ENCODE data around the gene SLC22A23. TPM values are rescaled to one million over a fixed set of nuclear protein-coding genes. Genes with fewer than 3 reads are reported as not detected.

SLC22A23 gene
- total and polyA plus RNA-seq, 2 experiments from 2014 or later, result 6.1 to 38.3 TPM

DNA sequence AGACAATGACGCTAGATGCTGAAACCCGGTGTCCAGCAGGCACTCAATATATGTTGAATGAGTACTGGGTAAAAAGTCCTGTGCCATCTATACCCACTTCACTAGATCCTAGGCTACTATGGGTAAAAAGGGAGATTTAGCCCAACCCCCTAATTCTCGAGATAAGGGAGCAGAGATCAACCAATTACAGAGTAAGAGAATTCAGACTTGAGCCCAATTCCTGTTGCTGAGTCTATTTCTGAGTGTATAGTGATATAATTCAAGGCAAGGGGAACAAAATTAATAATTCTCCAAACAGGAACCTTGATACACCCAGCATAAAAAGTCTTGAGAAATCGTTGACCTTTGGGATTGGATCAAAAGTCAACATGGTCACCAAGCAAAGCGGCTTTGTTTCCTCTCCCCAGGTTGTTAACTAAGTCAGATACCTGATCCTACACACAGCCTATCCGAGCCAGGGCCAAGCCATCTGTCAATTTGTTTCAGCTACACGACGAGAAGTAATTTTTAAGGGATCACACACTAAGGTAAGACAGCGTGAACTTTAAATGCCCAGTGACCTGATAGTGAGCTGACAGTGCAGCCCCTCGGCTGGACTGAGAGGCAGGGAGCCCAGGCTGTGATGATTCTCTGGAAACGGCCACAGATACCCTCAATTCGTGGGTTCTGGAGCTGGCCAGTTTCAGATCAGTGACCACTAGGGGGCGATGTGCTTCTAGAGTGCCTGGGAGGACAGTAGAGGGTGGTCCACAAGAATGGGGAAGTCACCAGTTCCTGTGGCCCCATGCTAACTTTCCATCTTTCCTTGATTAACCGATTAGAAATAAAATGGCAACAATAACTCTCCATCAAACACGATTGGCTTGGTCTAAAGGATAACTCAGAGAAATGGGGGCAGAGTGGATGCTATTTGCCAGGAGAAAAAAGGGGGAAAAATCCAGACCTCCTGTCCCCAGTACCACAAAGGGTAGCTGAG lies 46.2 kb downstream of the SLC22A23 start:
- Mint-ChIP-seq H3K9me3 (peaks cover 5% of the 10 kb centered on the region; the same call in 2 of the 3 replicates), H3K36me3 (ENCODE audit: low read depth) (peaks cover 65% of the 10 kb centered on the region), H3K4me1 (peaks cover 58% of the 10 kb centered on the region), H3K27me3 (ENCODE audit: insufficient read depth, low read depth, poor library complexity) (peaks cover 12% of the 10 kb centered on the region), H3K27ac (no peak overlapping the region), H3K4me3 (no peak overlapping the region)
- Histone ChIP-seq H3K4me1 (ENCODE audit: insufficient read depth) (peaks cover 56% of the 10 kb centered on the region), H3K79me2 (replicated peaks; ENCODE audit: insufficient read depth) (peaks cover 51% of the 10 kb centered on the region), H3K4me2 (peak overlapping the region; percentile 42; the same call in 1 of the 2 replicates), H3K36me3 (ENCODE audit: insufficient read depth) (0 out of 2 replicates have a peak, but pooled peaks cover 6% of the 10 kb centered on the region), H2AFZ (no peak overlapping the region), H4K20me1 (replicated peaks; ENCODE audit: insufficient read depth) (no peaks in the 10 kb centered on the region), H3F3A (replicated peaks; ENCODE audit: low read depth) (peaks cover 19% of the 10 kb centered on the region), H3K4me3 (no peak overlapping the region), H3K27ac (ENCODE audit: low read depth) (no peak overlapping the region), H3K9me2 (ENCODE audit: insufficient read depth) (no peaks in the 10 kb centered on the region), H3K27me3 (ENCODE audit: insufficient read depth) (no peaks in the 10 kb centered on the region)
- DNase-seq (ENCODE audit: low spot score), result peak; percentile 97
- TF ChIP-seq CTCF (conservative IDR thresholded peaks at IDR 0.05; ENCODE audit: low read depth in 2 of 2) (peak; percentile 97 to 98), EZH2 (IDR thresholded peaks at IDR 0.05; ENCODE audit: low read depth, unreplicated experiment) (no peak), CREB1 (CRISPR knock-in tag; IDR thresholded peaks at IDR 0.05; ENCODE audit: low read depth) (0 out of 2 replicates have a peak, but pooled peaks have one; percentile 8), STAT1 (IDR thresholded peaks at IDR 0.05; ENCODE audit: unreplicated experiment) (no peak)
- TF ChIP-seq, protein P1, sequence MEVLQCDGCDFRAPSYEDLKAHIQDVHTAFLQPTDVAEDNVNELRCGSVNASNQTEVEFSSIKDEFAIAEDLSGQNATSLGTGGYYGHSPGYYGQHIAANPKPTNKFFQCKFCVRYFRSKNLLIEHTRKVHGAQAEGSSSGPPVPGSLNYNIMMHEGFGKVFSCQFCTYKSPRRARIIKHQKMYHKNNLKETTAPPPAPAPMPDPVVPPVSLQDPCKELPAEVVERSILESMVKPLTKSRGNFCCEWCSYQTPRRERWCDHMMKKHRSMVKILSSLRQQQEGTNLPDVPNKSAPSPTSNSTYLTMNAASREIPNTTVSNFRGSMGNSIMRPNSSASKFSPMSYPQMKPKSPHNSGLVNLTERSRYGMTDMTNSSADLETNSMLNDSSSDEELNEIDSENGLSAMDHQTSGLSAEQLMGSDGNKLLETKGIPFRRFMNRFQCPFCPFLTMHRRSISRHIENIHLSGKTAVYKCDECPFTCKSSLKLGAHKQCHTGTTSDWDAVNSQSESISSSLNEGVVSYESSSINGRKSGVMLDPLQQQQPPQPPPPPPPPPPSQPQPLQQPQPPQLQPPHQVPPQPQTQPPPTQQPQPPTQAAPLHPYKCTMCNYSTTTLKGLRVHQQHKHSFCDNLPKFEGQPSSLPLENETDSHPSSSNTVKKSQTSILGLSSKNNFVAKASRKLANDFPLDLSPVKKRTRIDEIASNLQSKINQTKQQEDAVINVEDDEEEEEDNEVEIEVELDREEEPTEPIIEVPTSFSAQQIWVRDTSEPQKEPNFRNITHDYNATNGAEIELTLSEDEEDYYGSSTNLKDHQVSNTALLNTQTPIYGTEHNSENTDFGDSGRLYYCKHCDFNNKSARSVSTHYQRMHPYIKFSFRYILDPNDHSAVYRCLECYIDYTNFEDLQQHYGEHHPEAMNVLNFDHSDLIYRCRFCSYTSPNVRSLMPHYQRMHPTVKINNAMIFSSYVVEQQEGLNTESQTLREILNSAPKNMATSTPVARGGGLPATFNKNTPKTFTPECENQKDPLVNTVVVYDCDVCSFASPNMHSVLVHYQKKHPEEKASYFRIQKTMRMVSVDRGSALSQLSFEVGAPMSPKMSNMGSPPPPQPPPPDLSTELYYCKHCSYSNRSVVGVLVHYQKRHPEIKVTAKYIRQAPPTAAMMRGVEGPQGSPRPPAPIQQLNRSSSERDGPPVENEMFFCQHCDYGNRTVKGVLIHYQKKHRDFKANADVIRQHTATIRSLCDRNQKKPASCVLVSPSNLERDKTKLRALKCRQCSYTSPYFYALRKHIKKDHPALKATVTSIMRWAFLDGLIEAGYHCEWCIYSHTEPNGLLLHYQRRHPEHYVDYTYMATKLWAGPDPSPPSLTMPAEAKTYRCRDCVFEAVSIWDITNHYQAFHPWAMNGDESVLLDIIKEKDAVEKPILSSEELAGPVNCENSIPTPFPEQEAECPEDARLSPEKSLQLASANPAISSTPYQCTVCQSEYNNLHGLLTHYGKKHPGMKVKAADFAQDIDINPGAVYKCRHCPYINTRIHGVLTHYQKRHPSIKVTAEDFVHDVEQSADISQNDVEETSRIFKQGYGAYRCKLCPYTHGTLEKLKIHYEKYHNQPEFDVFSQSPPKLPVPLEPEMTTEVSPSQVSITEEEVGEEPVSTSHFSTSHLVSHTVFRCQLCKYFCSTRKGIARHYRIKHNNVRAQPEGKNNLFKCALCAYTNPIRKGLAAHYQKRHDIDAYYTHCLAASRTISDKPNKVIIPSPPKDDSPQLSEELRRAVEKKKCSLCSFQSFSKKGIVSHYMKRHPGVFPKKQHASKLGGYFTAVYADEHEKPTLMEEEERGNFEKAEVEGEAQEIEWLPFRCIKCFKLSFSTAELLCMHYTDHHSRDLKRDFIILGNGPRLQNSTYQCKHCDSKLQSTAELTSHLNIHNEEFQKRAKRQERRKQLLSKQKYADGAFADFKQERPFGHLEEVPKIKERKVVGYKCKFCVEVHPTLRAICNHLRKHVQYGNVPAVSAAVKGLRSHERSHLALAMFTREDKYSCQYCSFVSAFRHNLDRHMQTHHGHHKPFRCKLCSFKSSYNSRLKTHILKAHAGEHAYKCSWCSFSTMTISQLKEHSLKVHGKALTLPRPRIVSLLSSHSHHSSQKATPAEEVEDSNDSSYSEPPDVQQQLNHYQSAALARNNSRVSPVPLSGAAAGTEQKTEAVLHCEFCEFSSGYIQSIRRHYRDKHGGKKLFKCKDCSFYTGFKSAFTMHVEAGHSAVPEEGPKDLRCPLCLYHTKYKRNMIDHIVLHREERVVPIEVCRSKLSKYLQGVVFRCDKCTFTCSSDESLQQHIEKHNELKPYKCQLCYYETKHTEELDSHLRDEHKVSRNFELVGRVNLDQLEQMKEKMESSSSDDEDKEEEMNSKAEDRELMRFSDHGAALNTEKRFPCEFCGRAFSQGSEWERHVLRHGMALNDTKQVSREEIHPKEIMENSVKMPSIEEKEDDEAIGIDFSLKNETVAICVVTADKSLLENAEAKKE (CRISPR knock-in tag; IDR thresholded peaks at IDR 0.05), result 0 out of 2 replicates have a peak, but pooled peaks have one; percentile 71
- ATAC-seq, result peak; percentile 88
